Panc1 (cell line): ENCODE data around the gene TFCP2L1.

Experiments
- CTCF ChIP-seq: fragments of 450-650 bp; IDR thresholded peaks from 2 replicates; pipeline ENCODE4 v1.5.1; 2017; ENCODE audit warnings: mild to moderate bottlenecking
- POLR2AphosphoS5 ChIP-seq: IDR thresholded peaks from 2 replicates; pipeline ENCODE4 v1.6.1; 2012; ENCODE audit warnings: mild to moderate bottlenecking, low read depth, low read length, moderate library complexity
- REST ChIP-seq, 2 experiments: IDR thresholded peaks; 2 replicates each; pipeline ENCODE4 v1.6.1; 2011 to 2012; ENCODE audit warnings: low read depth in 2 of 2, control low read depth in 1 of 2, low read length in 1 of 2, mild to moderate bottlenecking in 1 of 2, moderate library complexity in 1 of 2; ENCODE audit not compliant: insufficient read depth in 1 of 2
- SIN3A ChIP-seq: IDR thresholded peaks from 2 replicates; pipeline ENCODE4 v1.6.1; 2012; ENCODE audit warnings: low read depth, mild to moderate bottlenecking, low read length, moderate library complexity, borderline replicate concordance; ENCODE audit not compliant: insufficient read depth
- TCF7L2 ChIP-seq: IDR thresholded peaks from 2 replicates; pipeline ENCODE4 v1.6.1; 2011; ENCODE audit warnings: mild to moderate bottlenecking, low read depth, low read length, inconsistent platforms

- TF ChIP-seq TCF7L2 = no peak
- TF ChIP-seq CTCF = no peak
- no peak for TF ChIP-seq REST (IDR thresholded peaks at IDR 0.05; ENCODE audit: insufficient read depth in 1 of 2, low read depth in 2 of 2, low read length in 1 of 2)
- no peak for TF ChIP-seq POLR2AphosphoS5
- no peak for TF ChIP-seq SIN3A
Measured at GRCh38 chr2:121333834-121334558, 49.0 kb upstream of the TFCP2L1 start.
